GM12875 (cell line): ENCODE results near the gene CYTH3.

Experiments
- H3K4me3 ChIP-seq: one replicate; pipeline ENCODE4 v1.5.1; 2011; ENCODE audit warnings: low read depth, low read length, control low read depth
- TF ChIP-seq, protein P1 (sequence below): IDR thresholded peaks from 2 replicates; pipeline ENCODE4 v1.5.1; 2011; ENCODE audit warnings: low read depth, mild to moderate bottlenecking, control low read depth, inconsistent platforms, low read length, moderate library complexity, borderline replicate concordance; ENCODE audit not compliant: insufficient read depth

Gene CYTH3

DNA sequence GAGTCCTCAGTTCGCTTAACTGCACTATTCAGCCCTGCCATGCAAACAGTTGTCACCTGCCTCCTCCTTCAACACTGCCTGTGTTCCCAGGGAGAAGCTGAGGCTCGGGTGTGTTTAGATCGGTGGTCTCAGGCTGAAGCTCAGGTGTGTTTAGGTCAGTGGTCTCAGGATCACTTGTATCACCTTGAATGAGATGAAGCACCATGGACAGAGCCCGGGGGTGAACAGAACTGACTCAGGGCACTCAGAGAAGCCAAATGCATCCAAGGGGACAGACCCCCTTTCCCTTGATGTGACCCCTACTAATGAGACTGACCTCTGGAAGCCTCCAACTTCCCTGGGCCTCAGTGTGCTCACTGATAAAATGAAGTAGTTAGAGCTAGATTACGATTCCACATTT is 84.0 kb downstream of the CYTH3 start:
- H3K4me3 ChIP-seq = no peak overlapping the region
- TF ChIP-seq, protein P1, sequence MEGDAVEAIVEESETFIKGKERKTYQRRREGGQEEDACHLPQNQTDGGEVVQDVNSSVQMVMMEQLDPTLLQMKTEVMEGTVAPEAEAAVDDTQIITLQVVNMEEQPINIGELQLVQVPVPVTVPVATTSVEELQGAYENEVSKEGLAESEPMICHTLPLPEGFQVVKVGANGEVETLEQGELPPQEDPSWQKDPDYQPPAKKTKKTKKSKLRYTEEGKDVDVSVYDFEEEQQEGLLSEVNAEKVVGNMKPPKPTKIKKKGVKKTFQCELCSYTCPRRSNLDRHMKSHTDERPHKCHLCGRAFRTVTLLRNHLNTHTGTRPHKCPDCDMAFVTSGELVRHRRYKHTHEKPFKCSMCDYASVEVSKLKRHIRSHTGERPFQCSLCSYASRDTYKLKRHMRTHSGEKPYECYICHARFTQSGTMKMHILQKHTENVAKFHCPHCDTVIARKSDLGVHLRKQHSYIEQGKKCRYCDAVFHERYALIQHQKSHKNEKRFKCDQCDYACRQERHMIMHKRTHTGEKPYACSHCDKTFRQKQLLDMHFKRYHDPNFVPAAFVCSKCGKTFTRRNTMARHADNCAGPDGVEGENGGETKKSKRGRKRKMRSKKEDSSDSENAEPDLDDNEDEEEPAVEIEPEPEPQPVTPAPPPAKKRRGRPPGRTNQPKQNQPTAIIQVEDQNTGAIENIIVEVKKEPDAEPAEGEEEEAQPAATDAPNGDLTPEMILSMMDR = no peak

DNA sequence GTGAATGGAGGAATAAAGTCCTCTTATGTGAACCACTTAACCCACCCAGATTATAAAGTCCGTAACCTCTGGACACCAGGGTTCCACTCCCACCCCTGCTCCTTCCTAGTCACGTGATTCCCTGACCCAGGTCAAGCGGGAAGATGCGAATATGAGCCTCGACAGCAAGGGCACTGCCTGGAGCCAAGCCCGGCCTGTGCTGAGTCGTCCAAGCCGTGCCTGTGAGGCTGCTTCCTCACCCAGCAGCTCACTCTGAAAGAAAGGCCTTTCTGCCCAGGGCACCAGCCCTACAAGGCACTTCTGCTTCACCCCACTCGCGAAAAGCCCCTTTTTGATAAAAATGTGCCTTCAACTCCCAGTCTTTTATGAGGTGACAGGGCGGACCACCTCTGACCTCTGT is 85.8 kb downstream of the CYTH3 start:
- TF ChIP-seq, protein P1 = no peak
- H3K4me3 ChIP-seq = no peak overlapping the region

DNA sequence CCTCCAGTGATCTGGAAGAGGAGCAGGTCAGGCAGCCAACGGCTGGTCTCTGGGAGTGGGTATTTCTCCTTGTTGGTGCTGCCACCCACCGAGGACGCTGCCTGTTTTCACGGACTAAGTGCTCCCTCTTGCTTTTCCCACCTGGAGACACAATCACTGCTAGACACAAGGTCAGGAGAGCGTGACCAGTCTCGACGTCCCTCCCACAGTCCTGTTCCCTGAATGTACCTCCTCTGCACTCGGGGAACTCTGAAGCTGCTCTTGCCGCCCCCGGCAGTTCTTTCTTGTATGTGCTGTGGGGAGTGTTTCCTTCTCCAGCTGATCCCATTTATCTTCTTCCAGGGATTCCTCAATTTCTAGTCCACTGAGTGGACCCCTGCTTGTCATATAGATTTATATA is 89.4 kb downstream of the CYTH3 start:
- H3K4me3 ChIP-seq = no peak overlapping the region
- TF ChIP-seq, protein P1 = no peak

DNA sequence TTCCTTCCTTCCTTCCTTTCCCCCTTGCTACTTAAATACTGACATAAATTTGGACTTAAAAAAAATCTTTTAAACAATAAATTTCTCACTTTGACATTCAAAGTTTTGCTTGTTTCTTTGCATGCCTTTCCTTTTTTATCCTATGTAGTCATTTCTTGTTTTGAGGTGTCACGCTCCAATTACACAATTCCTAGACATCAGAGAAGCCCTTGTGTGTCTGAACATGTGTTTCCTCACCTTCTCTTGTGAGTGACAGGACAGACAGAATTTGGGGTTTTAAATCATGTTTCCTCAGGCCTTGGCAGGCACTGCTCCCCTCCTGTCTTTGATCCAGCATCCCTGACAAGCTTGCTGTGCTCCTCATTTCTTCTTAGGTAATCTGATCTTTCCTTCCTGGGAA is 91.3 kb downstream of the CYTH3 start:
- TF ChIP-seq, protein P1 = no peak

DNA sequence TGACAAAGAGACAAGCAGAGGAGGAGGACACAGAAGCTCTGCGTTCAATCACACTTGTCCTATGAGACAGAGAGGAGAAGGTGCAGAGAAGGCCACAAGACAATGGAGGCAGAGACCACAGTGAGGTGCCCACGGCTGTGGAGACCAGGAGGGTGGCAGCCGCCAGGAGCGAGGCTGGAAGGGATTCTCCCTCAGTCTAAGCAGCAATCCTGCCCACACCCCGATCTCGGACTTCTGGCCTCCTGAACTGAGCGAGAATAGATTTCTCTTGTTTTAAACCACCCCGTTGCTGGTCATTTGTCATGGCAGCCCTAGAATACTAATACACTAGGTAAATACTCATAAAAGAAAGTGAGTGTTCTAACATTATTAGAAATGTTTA is 92.1 kb downstream of the CYTH3 start:
- H3K4me3 ChIP-seq = no peak overlapping the region
- TF ChIP-seq, protein P1 = no peak

More for the DNA sequence above, 91.3 kb downstream of the CYTH3 start:
- H3K4me3 ChIP-seq = no peak overlapping the region

DNA sequence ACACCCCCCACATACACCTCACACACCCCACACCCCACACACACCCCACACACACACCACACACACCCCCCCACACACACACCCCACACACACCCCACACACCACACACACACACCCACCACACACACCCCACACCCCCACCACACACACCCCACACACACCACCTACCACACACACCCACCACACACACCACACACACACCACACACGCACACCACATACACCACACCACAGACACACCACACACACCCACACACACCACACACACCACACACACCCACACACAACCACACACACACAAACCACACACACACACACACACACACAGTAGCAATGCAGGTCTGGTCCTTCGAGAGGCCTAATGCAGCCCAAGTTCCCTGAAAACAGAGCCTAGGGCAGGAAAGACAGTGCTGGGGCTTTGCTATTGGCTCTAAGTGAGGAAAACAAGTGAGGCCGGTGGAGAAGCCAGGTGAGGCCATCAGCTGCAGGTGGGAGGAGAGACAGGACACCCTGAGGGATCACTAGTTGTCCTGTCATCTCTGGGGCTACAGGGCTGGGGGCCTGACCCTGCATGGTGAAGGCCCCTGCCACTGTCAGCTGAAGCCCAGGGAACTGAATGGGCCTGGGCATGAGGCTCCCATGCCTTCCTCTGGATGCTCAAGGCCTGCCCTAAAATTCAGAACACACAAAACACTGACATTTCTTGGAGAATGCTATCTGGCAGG is 92.6 kb downstream of the CYTH3 start:
- TF ChIP-seq, protein P1 = no peak
- H3K4me3 ChIP-seq = no peak overlapping the region

DNA sequence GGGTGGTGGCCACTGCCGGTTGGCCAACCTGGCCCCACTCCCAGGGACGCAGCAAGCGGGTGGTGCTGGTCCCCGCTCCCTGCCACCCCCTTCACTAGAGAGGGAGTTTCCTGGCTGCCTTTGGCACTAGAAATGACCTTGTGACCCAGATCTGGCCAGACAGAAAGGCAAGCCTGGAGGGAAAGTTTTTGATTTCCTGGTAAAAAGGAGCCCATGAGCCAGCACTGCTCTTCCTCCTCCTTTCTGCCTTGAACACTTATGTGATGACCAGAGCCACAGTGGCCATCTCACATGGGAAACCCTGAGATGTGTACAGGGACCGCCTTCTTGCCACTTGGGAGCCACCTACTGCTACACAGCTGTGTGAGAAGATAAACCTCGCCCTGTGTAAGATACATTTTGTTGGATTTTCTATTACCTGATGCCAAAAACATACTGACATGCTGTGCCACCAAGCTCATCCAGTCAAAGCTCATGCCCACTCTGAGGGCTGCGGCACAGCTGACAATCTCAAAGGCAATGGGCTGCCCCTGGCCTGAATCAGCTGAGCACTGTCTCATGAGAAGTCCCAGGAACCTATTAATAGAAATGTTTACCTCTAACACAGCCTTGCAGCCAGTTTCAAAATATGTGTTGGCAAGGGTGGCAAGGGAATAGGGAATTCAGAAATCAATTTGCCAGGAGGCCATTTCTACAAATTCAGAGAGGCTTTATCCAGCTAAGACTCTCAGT is 94.0 kb downstream of the CYTH3 start:
- TF ChIP-seq, protein P1 = no peak
- no peak overlapping the region for H3K4me3 ChIP-seq
